Trophoblast cell (in vitro differentiated cells and primary cell): ENCODE results near the gene KIF1A.

Source experiments
- DNase-seq, 2 donors: peaks; one replicate each; pipeline ENCODE4 v3.0.0-alpha.2; 2016
- H2AFZ ChIP-seq: 2 replicates; pipeline ENCODE4 v1.6.1; 2013; ENCODE audit warnings: low read length, moderate library complexity, mild to moderate bottlenecking; ENCODE audit not compliant: insufficient read depth, poor library complexity
- H2AK5ac ChIP-seq: 2 replicates; pipeline ENCODE4 v1.6.1; 2013; ENCODE audit warnings: mild to moderate bottlenecking, low read length
- H2BK120ac ChIP-seq: 2 replicates; pipeline ENCODE4 v1.6.1; 2013; ENCODE audit warnings: low read length, mild to moderate bottlenecking, moderate library complexity; ENCODE audit not compliant: insufficient read depth, poor library complexity
- H2BK12ac ChIP-seq: 2 replicates; pipeline ENCODE4 v1.6.1; 2013; ENCODE audit warnings: mild to moderate bottlenecking, low read length, moderate library complexity
- H2BK5ac ChIP-seq: 2 replicates; pipeline ENCODE4 v1.6.1; 2013; ENCODE audit warnings: low read length, low read depth, moderate library complexity, mild to moderate bottlenecking; ENCODE audit not compliant: poor library complexity
- H3K14ac ChIP-seq: 2 replicates; pipeline ENCODE4 v1.6.1; 2013; ENCODE audit warnings: mild to moderate bottlenecking, low read length
- H3K18ac ChIP-seq: 2 replicates; pipeline ENCODE4 v1.6.1; 2013; ENCODE audit warnings: mild to moderate bottlenecking, low read length
- H3K23ac ChIP-seq: 2 replicates; pipeline ENCODE4 v1.6.1; 2013; ENCODE audit warnings: low read length
- H3K27ac ChIP-seq: 2 replicates; pipeline ENCODE4 v1.5.1; 2013; ENCODE audit warnings: low read depth, mild to moderate bottlenecking, inconsistent platforms, low read length, moderate library complexity
- H3K27me3 ChIP-seq: 2 replicates; pipeline ENCODE4 v1.6.1; 2013; ENCODE audit warnings: inconsistent platforms, mild to moderate bottlenecking, low read length, moderate library complexity; ENCODE audit not compliant: insufficient read depth
- H3K36me3 ChIP-seq, 2 experiments: 1 replicate in 1 of 2; 2 replicates in 1 of 2; pipeline ENCODE4 v1.6.1; 2013; ENCODE audit warnings: low read length in 2 of 2, mild to moderate bottlenecking in 2 of 2, moderate library complexity in 1 of 2; ENCODE audit not compliant: insufficient read depth in 2 of 2, control insufficient read depth in 1 of 2
- H3K4ac ChIP-seq: 2 replicates; pipeline ENCODE4 v1.6.1; 2013; ENCODE audit warnings: low read depth, mild to moderate bottlenecking, low read length, moderate library complexity
- H3K4me1 ChIP-seq, 2 experiments: 1 replicate in 1 of 2; 2 replicates in 1 of 2; pipeline ENCODE4 v1.6.1; 2013; ENCODE audit warnings: low read length in 2 of 2, mild to moderate bottlenecking in 2 of 2, moderate library complexity in 1 of 2; ENCODE audit not compliant: insufficient read depth in 2 of 2, control insufficient read depth in 1 of 2
- H3K4me2 ChIP-seq: 2 replicates; pipeline ENCODE4 v1.6.1; 2013; ENCODE audit warnings: inconsistent platforms, mild to moderate bottlenecking, low read length, moderate library complexity
- H3K4me3 ChIP-seq: 2 replicates; pipeline ENCODE4 v1.5.1; 2013; ENCODE audit warnings: mild to moderate bottlenecking, low read depth, low read length, inconsistent platforms
- H3K79me1 ChIP-seq: one replicate; pipeline ENCODE4 v1.6.1; 2013; ENCODE audit warnings: low read length
- H3K79me2 ChIP-seq: 2 replicates; pipeline ENCODE4 v1.6.1; 2013; ENCODE audit warnings: low read length, mild to moderate bottlenecking; ENCODE audit not compliant: control insufficient read depth, insufficient read depth, poor library complexity
- H3K9ac ChIP-seq: 2 replicates; pipeline ENCODE4 v1.6.1; 2013; ENCODE audit warnings: mild to moderate bottlenecking, low read length
- H3K9me3 ChIP-seq: 2 replicates; pipeline ENCODE4 v1.6.1; 2013; ENCODE audit warnings: low read depth, mild to moderate bottlenecking, control low read depth, inconsistent platforms, low read length; ENCODE audit not compliant: insufficient read depth
- H4K12ac ChIP-seq: 2 replicates; pipeline ENCODE4 v1.6.1; 2013; ENCODE audit warnings: low read depth, mild to moderate bottlenecking, low read length, moderate library complexity
- H4K8ac ChIP-seq: 2 replicates; pipeline ENCODE4 v1.6.1; 2013; ENCODE audit warnings: low read depth, mild to moderate bottlenecking, low read length, moderate library complexity
- H4K91ac ChIP-seq: one replicate; pipeline ENCODE4 v1.6.1; 2013; ENCODE audit warnings: low read depth, mild to moderate bottlenecking, low read length, moderate library complexity
- WGBS: extraction: QIAGEN DNeasy Blood & Tissue Kit; methylation state at CpG from one replicate; pipeline ENCODE4 v1.1.7; 2013; ENCODE audit warnings: missing lambda C conversion rate; ENCODE audit not compliant: insufficient read length, insufficient coverage; ENCODE audit errors: extremely low coverage; 5-methylcytosine and 5-hydroxymethylcytosine counted together

KIF1A gene

GRCh38 chr2:240717681-240718581 lies 102.1 kb downstream of the KIF1A start:
- H2BK120ac ChIP-seq: no peak overlapping the region
- no peak overlapping the region for H4K8ac ChIP-seq
- no peak overlapping the region for H2BK12ac ChIP-seq
- no peak overlapping the region for H3K14ac ChIP-seq
- H3K27ac ChIP-seq: no peak overlapping the region
- H3K27me3 ChIP-seq: no peaks in the 10 kb centered on the region
- H2AK5ac ChIP-seq: no peak overlapping the region
- no CpG with 5 or more reads among the region's 31 CpGs for WGBS
- H2BK5ac ChIP-seq: no peak overlapping the region
- no peaks in the 10 kb centered on the region for H3K79me2 ChIP-seq
- H3K18ac ChIP-seq: no peak overlapping the region
- H4K12ac ChIP-seq: no peak overlapping the region
- no peak overlapping the region for H2AFZ ChIP-seq
- no peak for DNase-seq
- no peaks in the 10 kb centered on the region for H3K36me3 ChIP-seq
- no peak overlapping the region for H3K23ac ChIP-seq
- no peak overlapping the region for H3K9ac ChIP-seq
- H3K4ac ChIP-seq: no peak overlapping the region
- no peak overlapping the region for H3K4me3 ChIP-seq
- H3K9me3 ChIP-seq: no peaks in the 10 kb centered on the region
- no peaks in the 10 kb centered on the region for H3K79me1 ChIP-seq
- no peaks in the 10 kb centered on the region for H3K4me1 ChIP-seq
- no peak overlapping the region for H3K4me2 ChIP-seq
- H4K91ac ChIP-seq: no peak overlapping the region

GRCh38 chr2:240717181-240717641 lies 102.8 kb downstream of the KIF1A start:
- H3K9ac ChIP-seq: no peak overlapping the region
- no peaks in the 10 kb centered on the region for H3K79me2 ChIP-seq
- H3K4me2 ChIP-seq: no peak overlapping the region
- no peaks in the 10 kb centered on the region for H3K9me3 ChIP-seq
- no CpG with 5 or more reads among the region's 18 CpGs for WGBS
- H4K91ac ChIP-seq: no peak overlapping the region
- H2BK5ac ChIP-seq: no peak overlapping the region
- H3K14ac ChIP-seq: no peak overlapping the region
- H3K18ac ChIP-seq: no peak overlapping the region
- H2BK12ac ChIP-seq: no peak overlapping the region
- no peak for DNase-seq
- no peak overlapping the region for H3K27ac ChIP-seq
- no peak overlapping the region for H4K12ac ChIP-seq
- H3K4ac ChIP-seq: no peak overlapping the region
- H2AK5ac ChIP-seq: no peak overlapping the region
- H3K27me3 ChIP-seq: no peaks in the 10 kb centered on the region
- H3K79me1 ChIP-seq: no peaks in the 10 kb centered on the region
- no peak overlapping the region for H3K4me3 ChIP-seq
- no peak overlapping the region for H2BK120ac ChIP-seq
- H2AFZ ChIP-seq: no peak overlapping the region
- no peak overlapping the region for H4K8ac ChIP-seq
- H3K4me1 ChIP-seq: no peaks in the 10 kb centered on the region
- no peak overlapping the region for H3K23ac ChIP-seq
- H3K36me3 ChIP-seq: no peaks in the 10 kb centered on the region

- Histone ChIP-seq H3K79me2 (no peaks in the 10 kb centered on the region), H3K27ac (no peak overlapping the region), H2BK12ac (no peak overlapping the region), H4K12ac (no peak overlapping the region), H3K4me1 (no peaks in the 10 kb centered on the region), H3K9me3 (no peaks in the 10 kb centered on the region), H4K8ac (no peak overlapping the region), H3K23ac (no peak overlapping the region), H2AFZ (no peak overlapping the region), H4K91ac (no peak overlapping the region), H3K14ac (no peak overlapping the region), H2BK5ac (no peak overlapping the region), H3K79me1 (no peaks in the 10 kb centered on the region), H3K4me2 (no peak overlapping the region), H3K36me3 (no peaks in the 10 kb centered on the region), H2AK5ac (no peak overlapping the region), H3K9ac (no peak overlapping the region), H3K18ac (no peak overlapping the region), H3K27me3 (no peaks in the 10 kb centered on the region), H3K4ac (no peak overlapping the region), H2BK120ac (no peak overlapping the region), H3K4me3 (no peak overlapping the region)
- no CpG with 5 or more reads among the region's 23 CpGs for WGBS
- no peak for DNase-seq
These were observed 103.8 kb downstream of the KIF1A start for GRCh38 chr2:240716130-240716798.

GRCh38 chr2:240714747-240715725 lies 105.0 kb downstream of the KIF1A start:
- no peak overlapping the region for H3K18ac ChIP-seq
- no peak overlapping the region for H4K8ac ChIP-seq
- no peak for DNase-seq
- H3K4me2 ChIP-seq: no peak overlapping the region
- no peak overlapping the region for H3K14ac ChIP-seq
- no peak overlapping the region for H3K9ac ChIP-seq
- no peak overlapping the region for H4K91ac ChIP-seq
- no peaks in the 10 kb centered on the region for H3K9me3 ChIP-seq
- no peak overlapping the region for H2AK5ac ChIP-seq
- no peak overlapping the region for H3K4ac ChIP-seq
- no CpG with 5 or more reads among the region's 23 CpGs for WGBS
- H3K4me1 ChIP-seq: no peaks in the 10 kb centered on the region
- H2BK5ac ChIP-seq: no peak overlapping the region
- H3K23ac ChIP-seq: no peak overlapping the region
- no peak overlapping the region for H2BK12ac ChIP-seq
- no peak overlapping the region for H2AFZ ChIP-seq
- H3K36me3 ChIP-seq: no peaks in the 10 kb centered on the region
- no peak overlapping the region for H2BK120ac ChIP-seq
- no peak overlapping the region for H4K12ac ChIP-seq
- H3K4me3 ChIP-seq: no peak overlapping the region
- no peaks in the 10 kb centered on the region for H3K27me3 ChIP-seq
- H3K27ac ChIP-seq: no peak overlapping the region
- no peaks in the 10 kb centered on the region for H3K79me2 ChIP-seq
- no peaks in the 10 kb centered on the region for H3K79me1 ChIP-seq
